Measurements from ENCODE around the gene TMEM131.

The TMEM131 gene

GRCh38 chr2:97718942-97719341, 276.8 kb downstream of the TMEM131 start:
- Histone ChIP-seq H3K4me3 (ENCODE audit: low read depth, low read length) (no peak overlapping the region), H3K9me3 (ENCODE audit: control insufficient read depth, insufficient read depth, low read length) (no peaks in the 10 kb centered on the region), H3K36me3 (ENCODE audit: control insufficient read depth, insufficient read depth, low read length) (no peaks in the 10 kb centered on the region), H3K27me3 (ENCODE audit: control insufficient read depth, insufficient read depth, low read length) (no peaks in the 10 kb centered on the region), H3K9ac (ENCODE audit: low read depth, low read length) (no peak overlapping the region), H3K4me1 (ENCODE audit: control insufficient read depth, insufficient read depth, low read length) (peaks cover 14% of the 10 kb centered on the region), H3K27ac (ENCODE audit: low read depth, low read length) (no peak overlapping the region)

- H3K9ac ChIP-seq (ENCODE audit: low read depth, low read length) = no peak overlapping the region
- no peak overlapping the region for H3K4me3 ChIP-seq (ENCODE audit: low read depth, low read length)
- H3K27ac ChIP-seq (ENCODE audit: low read depth, low read length) = no peak overlapping the region
- no peaks in the 10 kb centered on the region for H3K27me3 ChIP-seq (ENCODE audit: control insufficient read depth, insufficient read depth, low read length)
- H3K36me3 ChIP-seq (ENCODE audit: control insufficient read depth, insufficient read depth, low read length) = no peaks in the 10 kb centered on the region
- H3K9me3 ChIP-seq (ENCODE audit: control insufficient read depth, insufficient read depth, low read length) = no peaks in the 10 kb centered on the region
- peaks cover 14% of the 10 kb centered on the region for H3K4me1 ChIP-seq (ENCODE audit: control insufficient read depth, insufficient read depth, low read length)
These were observed 277.5 kb downstream of the TMEM131 start for GRCh38 chr2:97718051-97718882.

GRCh38 chr2:97717613-97717995, 278.1 kb downstream of the TMEM131 start:
- H3K27me3 ChIP-seq (ENCODE audit: control insufficient read depth, insufficient read depth, low read length) = no peaks in the 10 kb centered on the region
- no peak overlapping the region for H3K4me3 ChIP-seq (ENCODE audit: low read depth, low read length)
- H3K36me3 ChIP-seq (ENCODE audit: control insufficient read depth, insufficient read depth, low read length) = no peaks in the 10 kb centered on the region
- no peak overlapping the region for H3K27ac ChIP-seq (ENCODE audit: low read depth, low read length)
- no peak overlapping the region for H3K9ac ChIP-seq (ENCODE audit: low read depth, low read length)
- peaks cover 14% of the 10 kb centered on the region for H3K4me1 ChIP-seq (ENCODE audit: control insufficient read depth, insufficient read depth, low read length)
- no peaks in the 10 kb centered on the region for H3K9me3 ChIP-seq (ENCODE audit: control insufficient read depth, insufficient read depth, low read length)

GRCh38 chr2:97716695-97717612, 278.8 kb downstream of the TMEM131 start:
- H3K4me1 ChIP-seq (ENCODE audit: control insufficient read depth, insufficient read depth, low read length) = peaks cover 14% of the 10 kb centered on the region
- no peaks in the 10 kb centered on the region for H3K27me3 ChIP-seq (ENCODE audit: control insufficient read depth, insufficient read depth, low read length)
- no peaks in the 10 kb centered on the region for H3K9me3 ChIP-seq (ENCODE audit: control insufficient read depth, insufficient read depth, low read length)
- no peak overlapping the region for H3K27ac ChIP-seq (ENCODE audit: low read depth, low read length)
- H3K4me3 ChIP-seq (ENCODE audit: low read depth, low read length) = no peak overlapping the region
- no peak overlapping the region for H3K9ac ChIP-seq (ENCODE audit: low read depth, low read length)
- no peaks in the 10 kb centered on the region for H3K36me3 ChIP-seq (ENCODE audit: control insufficient read depth, insufficient read depth, low read length)

- H3K27me3 ChIP-seq (ENCODE audit: control insufficient read depth, insufficient read depth, low read length) = no peaks in the 10 kb centered on the region
- no peak overlapping the region for H3K4me3 ChIP-seq (ENCODE audit: low read depth, low read length)
- no peak overlapping the region for H3K27ac ChIP-seq (ENCODE audit: low read depth, low read length)
- H3K36me3 ChIP-seq (ENCODE audit: control insufficient read depth, insufficient read depth, low read length) = no peaks in the 10 kb centered on the region
- H3K4me1 ChIP-seq (ENCODE audit: control insufficient read depth, insufficient read depth, low read length) = peaks cover 12% of the 10 kb centered on the region
- no peaks in the 10 kb centered on the region for H3K9me3 ChIP-seq (ENCODE audit: control insufficient read depth, insufficient read depth, low read length)
- H3K9ac ChIP-seq (ENCODE audit: low read depth, low read length) = no peak overlapping the region
These were observed 279.6 kb downstream of the TMEM131 start for GRCh38 chr2:97715951-97716694.

- H3K36me3 ChIP-seq (ENCODE audit: control insufficient read depth, insufficient read depth, low read length) = no peaks in the 10 kb centered on the region
- no peak overlapping the region for H3K4me3 ChIP-seq (ENCODE audit: low read depth, low read length)
- no peaks in the 10 kb centered on the region for H3K27me3 ChIP-seq (ENCODE audit: control insufficient read depth, insufficient read depth, low read length)
- H3K4me1 ChIP-seq (ENCODE audit: control insufficient read depth, insufficient read depth, low read length) = peaks cover 4% of the 10 kb centered on the region; the same call in 1 of the 2 replicates
- no peaks in the 10 kb centered on the region for H3K9me3 ChIP-seq (ENCODE audit: control insufficient read depth, insufficient read depth, low read length)
- H3K27ac ChIP-seq (ENCODE audit: low read depth, low read length) = no peak overlapping the region
- H3K9ac ChIP-seq (ENCODE audit: low read depth, low read length) = no peak overlapping the region
These were observed 280.6 kb downstream of the TMEM131 start for GRCh38 chr2:97714950-97715652.

GRCh38 chr2:97714084-97714949, 281.4 kb downstream of the TMEM131 start:
- Histone ChIP-seq H3K27ac (ENCODE audit: low read depth, low read length) (no peak overlapping the region), H3K4me3 (ENCODE audit: low read depth, low read length) (no peak overlapping the region), H3K4me1 (ENCODE audit: control insufficient read depth, insufficient read depth, low read length) (no peaks in the 10 kb centered on the region), H3K9me3 (ENCODE audit: control insufficient read depth, insufficient read depth, low read length) (no peaks in the 10 kb centered on the region), H3K27me3 (ENCODE audit: control insufficient read depth, insufficient read depth, low read length) (no peaks in the 10 kb centered on the region), H3K9ac (ENCODE audit: low read depth, low read length) (no peak overlapping the region), H3K36me3 (ENCODE audit: control insufficient read depth, insufficient read depth, low read length) (no peaks in the 10 kb centered on the region)

GRCh38 chr2:97713296-97714083, 282.3 kb downstream of the TMEM131 start, which contains the start of gene ZAP70:
Gene ZAP70 (plus strand): TSS chr2:97713576. CDS start chr2:97724037, 10,461 bp downstream.
- no peaks in the 10 kb centered on the region for H3K4me1 ChIP-seq (ENCODE audit: control insufficient read depth, insufficient read depth, low read length)
- no peak within 1 kb of the TSS for H3K9ac ChIP-seq (ENCODE audit: low read depth, low read length)
- H3K36me3 ChIP-seq (ENCODE audit: control insufficient read depth, insufficient read depth, low read length) = no peaks in the 10 kb centered on the region
- H3K27me3 ChIP-seq (ENCODE audit: control insufficient read depth, insufficient read depth, low read length) = no peaks in the 10 kb centered on the region
- no peak within 1 kb of the TSS for H3K27ac ChIP-seq (ENCODE audit: low read depth, low read length)
- no peaks in the 10 kb centered on the region for H3K9me3 ChIP-seq (ENCODE audit: control insufficient read depth, insufficient read depth, low read length)
- H3K4me3 ChIP-seq (ENCODE audit: low read depth, low read length) = no peak within 1 kb of the TSS

GRCh38 chr2:97712693-97713295, 283.0 kb downstream of the TMEM131 start:
- no peaks in the 10 kb centered on the region for H3K27me3 ChIP-seq (ENCODE audit: control insufficient read depth, insufficient read depth, low read length)
- H3K9ac ChIP-seq (ENCODE audit: low read depth, low read length) = no peak overlapping the region
- H3K27ac ChIP-seq (ENCODE audit: low read depth, low read length) = no peak overlapping the region
- no peaks in the 10 kb centered on the region for H3K36me3 ChIP-seq (ENCODE audit: control insufficient read depth, insufficient read depth, low read length)
- no peaks in the 10 kb centered on the region for H3K9me3 ChIP-seq (ENCODE audit: control insufficient read depth, insufficient read depth, low read length)
- no peak overlapping the region for H3K4me3 ChIP-seq (ENCODE audit: low read depth, low read length)
- no peaks in the 10 kb centered on the region for H3K4me1 ChIP-seq (ENCODE audit: control insufficient read depth, insufficient read depth, low read length)

Data from HUES48 (cell line).